ENCODE measurements around the gene SLC16A11. TPM values are rescaled to one million over a fixed set of nuclear protein-coding genes. Genes with fewer than 3 reads are reported as not detected.

The SLC16A11 gene
- total RNA-seq, 4 donors from 2014 or later: 1.2 to 2.2 TPM; not detected in 2

DNA sequence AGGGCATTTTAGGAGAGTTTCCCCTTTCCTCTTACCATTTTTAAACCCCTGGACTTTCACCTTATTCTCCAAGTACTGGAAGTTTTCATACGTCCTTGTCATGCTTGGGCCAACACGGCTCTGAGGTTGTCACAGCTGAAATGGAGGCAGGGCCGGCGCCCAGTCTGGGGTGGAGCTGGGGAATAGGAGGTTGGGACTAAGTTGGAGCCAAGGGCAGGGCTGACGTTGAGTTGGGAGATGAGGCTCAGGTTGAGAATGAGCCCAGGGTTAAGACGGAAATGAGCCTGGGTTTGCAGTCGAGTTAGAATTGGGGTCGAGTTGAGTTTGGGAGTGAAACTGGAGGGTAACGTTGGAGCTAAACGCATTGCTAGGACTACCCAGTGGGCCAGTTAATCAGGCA lies 34.8 kb upstream of the SLC16A11 start:
- H3K4me1 ChIP-seq: no peaks in the 10 kb centered on the region
- no peak overlapping the region for H3K4me3 ChIP-seq
- in situ Hi-C loops (cut with MboI; ENCODE audit: low pct_ligation_motif_present in 1 of 4, low pct_unique_long_range_greater_than_20kb in 1 of 4, low sequenced_read_pairs in 3 of 4): no loop called here
- no peak for DNase-seq
- WGBS, 2 donors (ENCODE audit: low coverage in 1 of 2): 70 to 76% methylated on average over 10 of the region's 10 CpGs
- H3K36me3 ChIP-seq: no peaks in the 10 kb centered on the region
- H3K9me3 ChIP-seq: no peaks in the 10 kb centered on the region
- no peaks in the 10 kb centered on the region for H3K27me3 ChIP-seq
- no peak overlapping the region for H3K27ac ChIP-seq
- intact Hi-C loops (cut with DNase I; ENCODE audit: low total_unique reads): no loop called here
- TF ChIP-seq CTCF (IDR thresholded peaks at IDR 0.05): no peak
- no peak for TF ChIP-seq POLR2AphosphoS5 (IDR thresholded peaks at IDR 0.05)
- TF ChIP-seq EP300 (IDR thresholded peaks at IDR 0.05; ENCODE audit: low read depth): no peak
- no peak for TF ChIP-seq POLR2A (IDR thresholded peaks at IDR 0.05)

GRCh38 chr17:7077911-7078546 lies 34.1 kb upstream of the SLC16A11 start:
- in situ Hi-C loops (cut with MboI; ENCODE audit: low pct_ligation_motif_present in 1 of 4, low pct_unique_long_range_greater_than_20kb in 1 of 4, low sequenced_read_pairs in 3 of 4): no loop called here
- Histone ChIP-seq H3K36me3 (no peaks in the 10 kb centered on the region), H3K27me3 (no peaks in the 10 kb centered on the region), H3K9me3 (no peaks in the 10 kb centered on the region), H3K4me3 (no peak overlapping the region), H3K4me1 (no peaks in the 10 kb centered on the region), H3K27ac (no peak overlapping the region)
- intact Hi-C loops (cut with DNase I; ENCODE audit: low total_unique reads): no loop called here
- DNase-seq: no peak
- 83 to 85% methylated on average over 3 to 7 of the region's 7 CpGs for WGBS, 2 donors (ENCODE audit: low coverage in 1 of 2)
- TF ChIP-seq EP300 (IDR thresholded peaks at IDR 0.05; ENCODE audit: low read depth) (no peak), POLR2A (IDR thresholded peaks at IDR 0.05) (no peak), CTCF (IDR thresholded peaks at IDR 0.05) (no peak), POLR2AphosphoS5 (IDR thresholded peaks at IDR 0.05) (no peak)

- Histone ChIP-seq H3K27ac (no peak overlapping the region), H3K9me3 (no peaks in the 10 kb centered on the region), H3K27me3 (no peaks in the 10 kb centered on the region), H3K4me1 (no peaks in the 10 kb centered on the region), H3K36me3 (no peaks in the 10 kb centered on the region), H3K4me3 (no peak overlapping the region)
- no peak for DNase-seq
- intact Hi-C loops (cut with DNase I; ENCODE audit: low total_unique reads) (no loop called here), in situ Hi-C loops (cut with MboI; ENCODE audit: low pct_ligation_motif_present in 1 of 4, low pct_unique_long_range_greater_than_20kb in 1 of 4, low sequenced_read_pairs in 3 of 4) (no loop called here)
- WGBS, 2 donors (ENCODE audit: low coverage in 1 of 2): 84% methylated on average over 14 of the region's 14 CpGs; no CpG with 5 or more reads in 1 of the 2 donors
- TF ChIP-seq POLR2A (IDR thresholded peaks at IDR 0.05) (no peak), CTCF (IDR thresholded peaks at IDR 0.05) (no peak), EP300 (IDR thresholded peaks at IDR 0.05; ENCODE audit: low read depth) (no peak), POLR2AphosphoS5 (IDR thresholded peaks at IDR 0.05) (no peak)
Observed at GRCh38 chr17:7074931-7075330, 31.0 kb upstream of the SLC16A11 start.

- Histone ChIP-seq H3K4me3 (no peak overlapping the region), H3K4me1 (no peaks in the 10 kb centered on the region), H3K9me3 (peaks cover 0 to 8% of the 10 kb centered on the region in 2 donors), H3K36me3 (no peaks in the 10 kb centered on the region), H3K27ac (no peak overlapping the region), H3K27me3 (no peaks in the 10 kb centered on the region)
- in situ Hi-C loops (cut with MboI; ENCODE audit: low pct_ligation_motif_present in 1 of 4, low pct_unique_long_range_greater_than_20kb in 1 of 4, low sequenced_read_pairs in 3 of 4) (no loop called here), intact Hi-C loops (cut with DNase I; ENCODE audit: low total_unique reads) (no loop called here)
- no peak for TF ChIP-seq POLR2A (IDR thresholded peaks at IDR 0.05)
- TF ChIP-seq CTCF (IDR thresholded peaks at IDR 0.05): no peak
- TF ChIP-seq EP300 (IDR thresholded peaks at IDR 0.05; ENCODE audit: low read depth): no peak
- TF ChIP-seq POLR2AphosphoS5 (IDR thresholded peaks at IDR 0.05): no peak
- DNase-seq: no peak
- 81% methylated on average over 2 of the region's 2 CpGs; no CpG with 5 or more reads in 1 of the 2 donors for WGBS, 2 donors (ENCODE audit: low coverage in 1 of 2)
Observed at GRCh38 chr17:7072406-7072805, 28.5 kb upstream of the SLC16A11 start.
